LHCN-M2 (cell line): ENCODE data around the gene AKAP8L. TPM values are rescaled to one million over a fixed set of nuclear protein-coding genes. Genes with fewer than 3 reads are reported as not detected.
A peak's percentile ranks its signal among the peaks of the same experiment; 100 is the strongest.

Experiments
- DNase-seq: peaks from one replicate; pipeline ENCODE4 v3.0.0-alpha.2; 2012; ENCODE audit warnings: low read depth
- total RNA-seq: library from RNA; depleted of rRNA; stranded (reverse); fragments of >200 nt; gene quantifications from 2 replicates; pipeline ENCODE4 v1.2.3, GENCODE V29; 2014

The AKAP8L gene
- total RNA-seq, 1 experiment from 2014 or later: 54.1 TPM

DNA sequence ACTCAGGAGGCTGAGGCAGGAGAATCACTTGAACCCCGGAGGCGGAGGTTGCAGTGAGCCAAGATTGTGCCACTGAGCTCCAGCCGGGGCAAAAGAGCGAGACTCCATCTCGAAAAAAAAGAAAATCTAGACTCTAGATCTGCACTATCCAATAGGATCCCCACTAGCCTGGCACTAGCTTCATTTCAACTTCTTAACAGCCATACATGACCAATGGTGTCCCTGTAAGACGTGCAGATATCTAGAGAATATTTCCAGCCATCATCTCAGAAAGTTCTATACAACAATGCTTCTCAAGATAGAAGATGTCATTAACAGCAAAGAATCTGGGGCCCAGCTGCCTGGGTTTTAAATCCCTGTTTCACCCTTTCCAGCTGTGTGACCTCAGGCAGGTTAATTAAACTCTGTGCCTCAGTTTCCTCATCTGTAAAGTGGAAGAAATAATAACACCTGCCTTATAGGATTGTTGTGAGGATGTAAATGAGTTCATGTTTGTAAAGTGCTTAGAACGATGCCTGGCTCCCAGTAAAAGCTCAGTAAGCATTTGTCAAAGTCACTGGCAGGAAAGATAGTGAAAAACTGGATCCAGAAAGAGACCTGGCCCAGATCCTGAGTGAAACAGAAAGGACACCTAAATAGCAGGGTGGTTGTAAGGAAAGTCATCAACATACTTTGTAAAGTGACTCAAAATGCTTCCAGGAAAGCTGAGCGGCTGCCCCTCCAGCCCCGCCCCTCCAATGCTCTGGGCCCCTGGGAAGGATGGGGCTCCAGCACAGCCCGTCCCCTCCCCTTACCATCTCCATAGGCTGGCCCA lies 17.4 kb upstream of the AKAP8L start:
- DNase-seq: no peak

GRCh38 chr19:15433519-15434069 lies 14.8 kb upstream of the AKAP8L start:
- DNase-seq: no peak

- peak; percentile 86 for DNase-seq
These were observed 14.1 kb upstream of the AKAP8L start for GRCh38 chr19:15432629-15433518.

GRCh38 chr19:15432018-15432494 lies 13.3 kb upstream of the AKAP8L start:
- no peak for DNase-seq

DNA sequence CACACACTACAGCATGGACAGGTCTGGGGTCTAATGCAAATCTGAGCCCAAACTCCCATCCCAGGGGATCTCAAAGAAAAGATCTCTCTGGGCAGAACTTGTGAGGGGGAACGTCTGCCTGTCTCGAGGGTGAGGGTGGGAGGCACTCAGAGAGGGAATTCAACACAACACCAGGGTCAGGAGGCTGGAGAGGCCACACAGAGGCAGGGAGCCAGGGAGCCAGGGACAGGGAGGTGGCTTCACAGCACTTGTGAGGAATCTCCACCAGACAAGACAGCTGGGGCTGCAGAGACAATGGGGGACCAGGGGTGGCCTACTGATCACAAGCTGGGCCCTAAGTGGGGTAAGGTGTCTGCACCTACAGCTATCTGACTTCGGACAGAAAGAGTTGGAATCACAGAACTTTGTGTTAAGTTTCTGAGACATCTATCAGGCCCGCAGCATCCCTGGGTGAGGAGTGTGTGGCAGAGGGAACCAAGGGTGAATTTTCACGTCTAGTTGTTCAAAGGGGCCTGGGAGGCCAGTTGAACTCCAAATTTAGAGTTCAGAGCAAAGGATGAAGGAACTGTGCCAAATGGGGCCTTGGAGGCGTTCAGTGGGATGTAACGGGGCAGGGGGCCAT lies 12.7 kb upstream of the AKAP8L start:
- DNase-seq: no peak

DNA sequence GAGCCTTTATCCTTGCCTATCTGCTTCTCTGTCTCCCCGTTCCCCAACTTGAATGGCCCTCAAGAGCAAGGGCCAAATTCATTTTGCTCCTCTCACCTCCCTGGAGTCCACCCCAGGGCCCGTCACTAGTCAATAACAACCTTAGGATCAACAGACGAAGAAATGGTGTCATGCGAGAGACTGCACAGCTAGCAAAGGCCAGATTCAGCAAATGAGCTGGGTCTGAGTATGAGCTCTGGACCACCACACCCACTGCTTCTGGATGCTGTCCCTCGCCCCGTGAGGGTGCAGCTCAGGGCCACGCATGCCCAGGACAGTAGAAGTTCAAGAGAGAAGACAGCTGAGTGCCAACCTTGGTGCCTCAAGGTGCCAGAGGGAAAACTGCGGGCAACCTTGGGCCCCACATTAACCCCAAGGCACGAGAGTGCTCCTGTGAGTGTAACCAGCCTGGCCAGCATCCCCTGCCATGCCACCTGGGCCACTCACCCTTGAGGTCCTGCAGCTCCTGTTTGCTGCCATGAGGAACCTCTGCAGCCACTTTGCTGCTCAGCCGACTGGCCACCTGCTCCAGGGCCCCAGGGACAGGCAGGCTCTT lies 11.8 kb upstream of the AKAP8L start:
- DNase-seq: no peak

- no peak for DNase-seq
These were observed 11.2 kb upstream of the AKAP8L start for GRCh38 chr19:15429825-15430467.

DNA sequence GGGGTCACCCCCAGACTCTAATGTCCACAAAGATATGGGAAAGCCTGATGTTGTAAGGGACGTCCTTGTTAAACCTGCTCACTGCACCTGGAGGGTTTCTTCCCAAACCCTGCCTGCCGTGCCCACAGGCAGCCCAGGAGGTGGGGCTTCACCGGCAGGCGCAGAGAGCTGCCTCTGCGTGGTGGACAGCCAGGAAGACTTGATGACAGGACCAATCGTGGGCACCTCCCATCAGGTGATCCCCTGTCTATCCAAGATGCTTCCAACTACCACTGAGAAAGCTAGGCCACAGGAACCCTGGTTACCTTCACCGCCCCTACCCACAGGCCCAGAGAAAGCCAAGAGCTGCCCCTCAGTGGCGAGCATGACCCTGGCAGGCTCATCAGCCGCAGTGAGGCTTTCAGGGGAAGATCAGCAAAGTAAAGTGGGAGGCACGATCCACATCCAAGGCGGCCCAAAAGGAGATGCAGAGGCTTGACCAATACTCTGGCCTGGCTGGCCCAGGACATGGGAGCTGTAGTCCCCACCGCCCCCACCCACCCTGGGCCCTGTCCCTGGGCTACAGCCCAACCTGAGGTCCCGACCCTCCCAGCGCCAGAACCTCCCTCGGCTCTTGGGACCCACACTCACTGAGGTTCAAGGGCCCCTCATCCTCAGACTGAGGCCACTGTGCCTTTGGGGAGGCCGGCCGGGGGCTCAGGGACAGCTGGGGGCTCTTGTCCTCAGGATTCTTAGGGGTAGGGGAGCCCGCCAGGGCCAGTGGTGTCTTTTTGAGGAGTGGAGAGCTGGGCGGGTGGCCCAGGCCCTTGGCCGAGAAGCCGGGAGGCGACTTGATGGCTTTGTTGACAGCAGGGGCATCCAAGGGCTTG lies 10.4 kb upstream of the AKAP8L start:
- DNase-seq: no peak

DNA sequence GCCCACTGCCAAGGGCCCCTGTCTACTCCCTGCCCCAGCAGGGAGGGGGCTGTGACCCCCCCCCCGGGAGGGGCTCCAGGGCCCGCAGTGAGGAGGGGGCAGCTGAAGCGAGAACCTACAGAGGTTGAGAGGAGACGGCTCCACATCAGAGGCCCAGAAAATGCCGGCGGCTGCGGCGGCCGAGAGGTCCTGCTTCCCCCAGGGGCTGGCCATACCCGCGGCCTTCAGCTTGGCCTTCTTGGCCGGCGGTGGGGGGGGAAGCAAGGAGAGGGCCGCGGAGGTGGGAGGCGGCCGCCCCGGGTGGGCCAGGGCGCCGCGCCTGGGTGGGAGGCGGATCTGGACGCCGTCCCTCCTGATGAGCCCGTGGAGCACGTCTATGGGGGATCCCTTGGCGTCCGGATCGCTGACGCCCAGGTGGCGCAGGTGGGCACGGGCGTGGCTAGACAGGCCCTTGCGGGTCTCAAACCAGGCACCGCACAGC lies 9.2 kb upstream of the AKAP8L start:
- DNase-seq: no peak

DNA sequence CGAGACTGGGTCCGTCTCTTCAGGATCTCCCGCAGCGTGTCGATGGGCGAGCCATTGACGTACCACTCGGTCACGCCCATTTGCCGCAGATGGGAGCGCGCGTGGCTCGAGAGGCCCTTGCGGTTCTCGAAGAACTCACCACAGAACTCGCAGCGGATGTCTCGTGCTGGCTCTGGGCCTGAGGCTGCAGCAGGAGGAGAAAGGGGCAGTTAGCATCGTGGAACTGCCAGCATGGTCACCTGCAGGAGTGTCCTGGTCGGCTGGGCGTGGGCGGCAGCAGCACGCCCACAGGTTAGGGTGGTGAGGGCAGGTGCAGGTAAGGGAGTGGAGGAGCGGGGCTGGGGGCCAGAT lies 8.5 kb upstream of the AKAP8L start:
- no peak for DNase-seq

- no peak for DNase-seq
These were observed 7.9 kb upstream of the AKAP8L start for GRCh38 chr19:15426485-15427349.

GRCh38 chr19:15425321-15425950 lies 6.6 kb upstream of the AKAP8L start:
- no peak for DNase-seq

DNA sequence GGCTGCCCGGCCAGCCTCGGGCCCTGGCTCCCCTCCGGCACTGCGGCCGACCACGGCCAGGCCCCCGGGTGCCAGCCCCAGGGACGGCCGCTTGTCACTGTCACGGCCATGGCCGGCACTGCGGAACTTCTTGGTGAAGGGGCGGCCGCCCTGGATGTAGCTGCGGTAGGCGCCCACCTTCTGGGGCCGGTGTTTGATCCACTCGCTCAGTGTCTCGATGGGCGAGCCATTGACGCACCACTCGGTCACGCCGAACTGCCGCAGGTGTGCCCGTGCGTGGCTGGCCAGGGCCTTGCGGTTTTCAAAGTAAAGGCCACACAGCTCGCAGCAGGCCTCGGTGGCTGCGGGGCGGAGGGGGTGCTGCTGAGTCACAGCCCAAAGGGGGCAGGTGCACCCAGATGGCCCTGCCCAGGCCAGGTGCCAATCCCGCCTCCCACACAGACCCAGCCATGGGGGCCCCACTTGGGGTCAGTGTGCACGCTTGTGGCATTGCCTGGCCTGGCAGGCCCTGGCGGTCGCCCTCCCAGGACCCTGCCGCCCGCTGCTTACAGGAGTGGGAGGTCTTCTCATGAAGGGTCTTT lies 6.0 kb upstream of the AKAP8L start:
- no peak for DNase-seq

DNA sequence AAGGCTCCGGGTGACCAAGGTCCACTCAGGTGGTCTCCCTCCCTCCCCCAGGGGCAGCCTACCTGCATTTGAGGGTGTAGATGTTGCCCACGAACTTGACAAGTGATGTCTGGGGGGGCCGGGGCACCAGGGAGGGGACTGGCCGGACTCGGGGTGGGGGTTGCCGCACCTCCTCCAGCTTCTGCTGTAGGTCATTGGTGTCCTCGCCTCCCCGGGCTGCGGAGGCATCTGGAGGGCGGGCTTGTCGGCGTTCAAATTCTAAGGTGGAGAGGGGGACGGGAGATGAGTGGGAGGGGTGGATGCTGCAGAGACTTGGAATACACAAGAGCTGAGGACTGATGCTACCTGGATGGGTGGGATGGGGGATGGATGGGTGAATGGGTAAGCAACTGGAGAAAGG lies 5.3 kb upstream of the AKAP8L start:
- DNase-seq: no peak

DNA sequence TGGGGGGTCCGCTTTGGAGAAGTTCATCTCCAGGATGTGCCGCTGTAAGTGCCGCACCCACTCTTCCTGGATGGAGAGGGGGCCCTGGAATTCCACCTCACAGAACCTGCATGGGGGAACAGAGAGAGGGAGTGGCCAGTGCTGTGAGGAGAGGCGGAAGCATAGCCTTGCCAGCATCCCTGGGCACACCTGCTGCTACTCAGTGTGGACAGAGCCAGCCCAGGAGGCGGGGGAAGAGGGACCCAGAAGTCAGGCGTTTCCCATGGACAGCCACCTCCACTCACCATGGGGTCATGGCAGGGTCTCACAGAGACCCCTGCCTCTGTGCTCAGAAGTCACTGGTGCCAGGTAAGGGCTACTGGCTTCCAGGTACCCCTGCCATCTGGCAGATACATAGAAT lies 4.3 kb upstream of the AKAP8L start:
- DNase-seq: no peak

- no peak for DNase-seq
These were observed 3.7 kb upstream of the AKAP8L start for GRCh38 chr19:15422296-15423075.

- DNase-seq: no peak
These were observed 3.0 kb upstream of the AKAP8L start for GRCh38 chr19:15421721-15422260.
